NOMO-1 treated with dmso at 0.1 percent for 144 hours (cell line): ENCODE results near the gene PRCC.
"Not testable (repeated sequence)": the region's sequence is repeated elsewhere in the genome, so short reads cannot be mapped to it uniquely, and the experiment has no call there.

Experiments used
- DNase-seq: peaks from one replicate; lab custom pipeline; 2025; ENCODE audit not compliant: unreplicated experiment; lab: John Stamatoyannopoulos, UW

The PRCC gene

DNA sequence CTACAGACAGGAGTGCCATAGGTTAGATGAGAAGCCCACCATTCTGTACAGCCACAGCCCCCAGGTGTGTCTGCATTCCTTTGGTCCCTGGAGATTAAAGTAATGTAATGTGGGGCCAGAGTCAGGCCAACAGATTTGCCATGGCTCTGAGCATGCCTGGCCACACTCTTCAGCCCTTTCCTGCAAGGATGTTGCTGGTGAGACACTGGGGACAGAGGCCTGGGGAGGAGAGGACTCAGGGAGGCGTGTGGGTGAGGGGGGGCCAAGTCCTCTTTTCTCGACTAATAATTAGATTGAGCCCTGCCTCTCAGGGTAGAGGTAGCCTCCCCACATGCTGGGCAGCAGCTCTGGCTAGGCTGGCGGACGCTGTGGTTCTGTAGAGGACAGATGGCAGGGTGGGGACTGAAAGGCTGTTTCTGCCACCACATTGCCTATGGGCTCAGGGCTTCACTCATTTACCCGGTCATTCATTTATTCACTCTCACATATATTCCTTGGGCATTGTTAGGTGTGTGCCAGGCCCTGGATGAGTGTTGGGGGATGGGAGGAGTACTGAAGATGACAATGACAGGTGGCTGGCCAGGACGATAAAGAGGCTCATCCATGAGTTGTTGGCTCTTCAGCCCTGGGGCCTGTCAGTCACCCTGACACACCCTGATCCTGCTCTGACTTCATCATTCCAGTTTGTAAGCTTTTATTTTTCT, 7.1 kb upstream of the PRCC start:
- no peak for DNase-seq

DNA sequence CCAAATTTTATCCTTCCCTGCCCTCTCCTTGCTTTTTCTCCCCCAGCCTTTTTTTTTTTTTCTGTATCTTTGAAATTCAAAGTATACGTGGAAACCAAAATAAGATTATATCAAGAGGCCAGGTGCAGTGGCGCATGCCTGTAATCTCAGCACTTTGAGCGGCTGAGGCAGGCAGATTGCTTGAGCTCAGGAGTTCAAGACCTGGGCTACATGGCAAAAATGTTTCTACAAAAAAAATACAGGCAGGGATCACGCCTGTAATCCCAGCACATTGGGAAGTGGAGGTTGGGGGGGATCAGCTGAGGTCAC, 6.6 kb upstream of the PRCC start:
- no peak for DNase-seq

DNA sequence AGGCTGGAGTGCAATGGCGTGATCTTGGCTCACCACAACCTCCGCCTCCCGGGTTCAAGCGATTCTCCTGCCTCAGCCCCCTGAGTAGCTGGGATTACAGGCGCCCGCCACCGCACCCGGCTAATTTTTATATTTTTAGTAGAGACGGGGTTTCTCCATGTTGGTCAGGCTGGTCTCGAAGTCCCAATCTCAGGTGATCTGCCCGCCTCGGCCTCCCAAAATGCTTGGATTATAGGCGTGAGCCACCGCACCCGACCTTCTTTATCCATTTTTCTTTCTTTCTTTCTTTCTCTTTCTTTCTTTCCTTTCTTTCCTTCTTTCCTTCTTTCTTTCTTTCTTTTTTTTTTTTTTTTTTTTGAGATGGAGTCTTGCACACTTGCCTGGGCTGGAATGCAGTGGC, 2.2 kb upstream of the PRCC start:
- not testable (repeated sequence) for DNase-seq

DNA sequence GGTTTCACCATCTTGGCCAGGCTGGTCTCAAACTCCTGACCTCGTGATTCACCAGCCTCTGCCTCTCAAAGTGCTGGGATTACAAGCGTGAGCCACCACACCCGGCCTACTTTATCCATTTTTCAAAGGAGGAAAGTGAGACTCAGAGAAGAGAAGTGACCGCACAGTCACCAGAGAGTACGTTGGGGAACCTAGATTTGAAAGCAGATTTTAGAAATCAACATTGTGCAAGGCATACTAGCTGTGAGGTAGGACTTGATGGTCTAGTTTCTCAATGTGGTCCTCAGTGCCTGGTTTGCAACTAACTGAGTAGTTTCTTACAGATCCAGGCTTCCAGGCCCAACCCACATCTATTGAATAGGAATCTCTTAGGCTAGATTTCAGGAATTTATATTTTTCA, 1.7 kb upstream of the PRCC start:
- peak; percentile 61 for DNase-seq

DNA sequence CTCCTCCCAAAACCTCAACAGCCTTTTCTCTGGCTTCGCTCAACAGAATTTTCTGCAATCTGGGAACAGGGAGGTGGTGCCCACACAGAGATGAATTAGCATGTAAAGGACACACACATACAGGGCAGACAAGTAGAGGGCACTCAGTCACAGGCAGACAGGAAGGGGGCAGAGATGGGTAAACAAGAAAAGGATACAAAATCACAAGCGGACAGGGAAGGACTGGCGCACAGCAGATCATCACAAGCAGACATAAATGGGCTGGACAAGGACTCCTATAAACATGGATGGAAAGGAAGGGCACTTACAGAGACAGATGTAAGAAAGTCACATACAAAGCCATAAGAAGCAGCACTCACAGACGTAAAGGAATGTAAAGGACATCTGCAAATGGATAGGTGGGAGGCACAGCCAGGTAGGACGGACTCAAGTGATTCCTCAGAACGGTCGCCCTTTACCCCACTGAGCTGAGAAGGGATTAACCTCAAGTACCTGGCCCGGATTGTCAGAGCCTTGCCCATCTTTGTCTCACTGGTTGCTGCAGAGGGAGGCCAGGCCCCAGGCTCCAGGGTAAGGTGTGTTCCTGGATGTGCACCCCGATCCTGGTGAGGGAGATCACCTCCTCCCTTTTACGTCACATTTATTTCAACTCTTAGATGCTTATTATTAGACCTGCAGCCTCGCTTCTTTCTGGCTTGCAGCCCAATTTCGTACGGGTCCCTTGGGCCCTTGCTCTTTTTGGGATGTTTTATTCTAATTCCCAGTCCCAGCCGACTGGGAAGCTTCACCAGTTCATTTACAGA, 836 bp upstream of the PRCC start:
- DNase-seq = no peak

DNA sequence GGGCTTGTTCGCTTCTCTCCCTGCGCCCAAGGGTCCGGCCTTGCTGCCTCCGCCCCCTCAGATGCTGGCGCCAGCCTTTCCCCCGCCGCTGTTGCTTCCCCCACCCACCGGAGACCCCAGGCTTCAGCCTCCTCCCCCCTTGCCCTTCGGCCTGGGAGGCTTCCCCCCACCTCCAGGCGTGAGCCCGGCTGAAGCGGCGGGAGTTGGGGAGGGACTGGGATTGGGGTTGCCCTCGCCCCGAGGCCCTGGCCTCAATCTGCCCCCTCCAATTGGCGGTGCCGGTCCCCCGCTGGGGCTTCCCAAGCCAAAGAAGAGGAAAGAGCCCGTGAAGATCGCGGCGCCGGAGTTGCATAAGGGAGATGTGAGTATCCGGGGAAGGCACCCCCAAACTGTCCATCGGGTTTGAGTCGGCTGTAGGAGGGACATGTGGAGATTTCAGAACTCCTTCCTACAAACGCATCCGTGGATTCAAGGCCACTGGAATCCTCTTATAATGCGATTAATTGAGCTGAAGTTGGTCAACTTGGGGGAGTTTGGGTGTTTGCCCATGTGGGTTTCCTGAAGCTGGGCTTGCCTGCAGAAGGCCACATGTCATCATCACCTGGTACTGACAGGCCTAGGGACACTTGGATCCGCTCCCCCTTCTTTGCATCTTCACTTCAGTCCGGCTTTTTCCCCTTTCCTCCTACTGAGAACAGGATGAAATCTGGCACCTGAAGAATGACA, 707 bp downstream of the PRCC start:
- no peak for DNase-seq

DNA sequence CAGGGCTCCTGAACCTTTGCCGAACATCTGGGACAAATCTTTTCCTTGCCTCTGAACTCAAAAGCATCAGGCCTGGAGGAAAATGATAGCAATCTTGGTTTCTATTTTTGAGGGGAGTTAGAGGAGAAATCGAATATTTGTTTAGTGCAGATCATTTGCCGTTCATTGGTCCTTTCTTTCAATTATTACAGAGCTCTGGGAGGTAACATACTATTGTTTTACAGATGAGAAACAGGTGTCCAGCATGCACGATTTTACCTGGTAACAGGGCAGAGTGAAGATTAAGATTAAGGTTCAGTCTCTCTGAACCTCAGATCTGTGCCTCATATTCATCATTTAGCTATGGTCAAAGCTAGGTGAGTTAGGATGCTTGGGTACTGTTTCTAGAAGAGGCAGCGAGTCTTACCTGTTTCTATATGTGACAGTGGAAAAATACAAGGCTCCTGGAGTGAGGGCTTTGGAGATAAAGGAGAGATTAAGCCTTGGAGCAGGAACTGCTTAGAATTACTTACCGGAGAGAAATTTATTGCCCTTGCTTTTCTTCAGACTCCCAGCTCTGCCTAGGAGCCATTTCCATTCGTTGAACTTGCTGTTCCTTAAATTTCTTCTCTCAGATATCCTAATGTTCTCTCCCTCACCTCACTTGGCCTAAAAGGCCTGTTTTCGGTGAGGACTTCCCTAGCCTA, 1.4 kb downstream of the PRCC start:
- no peak for DNase-seq

DNA sequence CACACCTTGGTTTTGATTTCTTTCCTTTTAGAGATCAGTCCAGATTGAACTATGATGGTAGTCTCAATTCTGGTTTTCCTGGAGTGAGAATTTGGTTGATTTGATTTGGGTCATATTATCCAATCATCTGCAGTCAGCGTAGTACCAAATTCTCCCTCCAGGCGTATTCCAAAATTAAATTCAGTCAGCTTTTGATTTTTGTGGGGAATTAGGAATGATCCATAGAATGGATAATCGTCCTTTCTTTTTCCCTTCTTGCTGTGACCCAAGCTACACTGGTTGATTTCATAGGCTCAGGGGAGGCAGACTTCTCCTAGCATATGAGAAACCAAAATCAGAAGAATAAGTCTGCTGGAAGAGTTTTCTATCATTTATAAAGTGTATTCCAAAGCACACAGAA, 4.9 kb downstream of the PRCC start:
- no peak for DNase-seq

DNA sequence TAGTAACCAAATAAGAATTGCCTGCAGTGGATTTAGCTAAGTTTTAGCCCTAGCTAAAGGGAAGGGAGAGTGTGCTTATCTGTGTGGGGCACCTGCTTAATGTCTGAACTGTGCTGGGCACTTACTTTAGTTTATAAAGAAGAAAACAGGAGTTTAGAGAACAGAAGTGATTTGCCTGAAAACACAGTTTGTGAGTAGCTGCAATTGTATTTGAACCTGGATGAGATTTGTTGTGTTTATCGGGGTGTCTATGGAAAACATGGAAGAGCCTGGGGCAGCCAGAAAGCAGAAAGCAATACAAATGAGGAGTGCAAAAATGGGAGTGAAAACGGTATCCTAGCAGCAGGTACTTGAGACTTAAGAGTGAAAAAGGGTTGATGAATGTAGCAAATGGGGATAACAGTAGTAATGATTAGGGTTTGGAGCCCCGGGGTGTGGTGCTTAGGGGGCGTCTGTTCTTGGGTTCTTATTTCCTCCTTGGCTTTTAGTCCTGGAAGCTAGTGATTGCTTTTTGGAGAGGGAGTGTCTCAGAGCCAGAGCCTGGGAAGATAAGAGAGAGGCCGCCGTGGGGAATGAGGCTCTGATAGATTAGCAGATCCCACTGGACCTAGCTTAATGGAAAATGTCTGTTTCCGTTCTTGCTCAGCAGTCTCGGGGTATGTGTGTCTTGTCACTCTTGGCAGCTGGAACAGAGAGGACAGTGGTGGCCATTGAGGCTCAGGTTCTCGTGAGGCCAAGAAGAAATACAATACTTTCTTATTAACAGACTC, 5.6 kb downstream of the PRCC start:
- DNase-seq = no peak

DNA sequence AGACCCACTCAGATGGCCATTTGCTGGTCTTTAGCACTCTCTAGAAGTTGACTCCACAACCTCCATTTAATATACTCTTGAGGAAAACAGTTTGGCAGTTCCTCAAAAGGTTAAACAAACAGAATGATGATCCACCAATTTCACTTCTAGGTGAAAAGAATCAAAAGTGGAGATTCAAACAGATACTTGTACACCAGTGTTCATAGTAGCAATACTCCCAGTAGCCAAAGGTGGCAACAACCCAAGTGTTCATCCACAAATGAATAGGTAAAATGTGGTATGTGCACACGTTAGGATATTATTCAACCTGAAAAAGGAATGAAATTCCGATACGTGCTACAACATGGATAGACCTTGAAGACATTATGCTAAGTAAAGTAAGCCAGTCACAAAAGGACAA, 6.3 kb downstream of the PRCC start:
- no peak for DNase-seq

DNA sequence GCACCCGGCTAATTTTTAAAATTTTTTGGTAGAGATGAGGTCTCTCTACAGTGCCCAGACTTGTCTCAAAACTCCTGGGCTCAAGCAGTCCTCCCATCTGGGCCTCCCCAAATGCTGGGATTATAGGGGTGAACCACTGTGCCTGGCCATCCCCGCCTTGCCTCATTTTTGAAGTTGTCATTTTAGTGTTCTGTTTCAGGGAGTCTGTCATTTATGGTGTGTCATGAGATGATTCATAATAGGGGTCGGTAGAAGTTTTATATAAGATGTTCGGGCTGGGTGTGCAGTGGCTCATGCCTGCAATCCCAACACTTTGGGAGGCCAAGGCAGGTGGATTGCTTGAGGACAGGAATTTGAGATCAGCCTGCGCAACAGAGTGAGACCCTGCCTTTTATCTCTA, 8.5 kb downstream of the PRCC start:
- DNase-seq = no peak

DNA sequence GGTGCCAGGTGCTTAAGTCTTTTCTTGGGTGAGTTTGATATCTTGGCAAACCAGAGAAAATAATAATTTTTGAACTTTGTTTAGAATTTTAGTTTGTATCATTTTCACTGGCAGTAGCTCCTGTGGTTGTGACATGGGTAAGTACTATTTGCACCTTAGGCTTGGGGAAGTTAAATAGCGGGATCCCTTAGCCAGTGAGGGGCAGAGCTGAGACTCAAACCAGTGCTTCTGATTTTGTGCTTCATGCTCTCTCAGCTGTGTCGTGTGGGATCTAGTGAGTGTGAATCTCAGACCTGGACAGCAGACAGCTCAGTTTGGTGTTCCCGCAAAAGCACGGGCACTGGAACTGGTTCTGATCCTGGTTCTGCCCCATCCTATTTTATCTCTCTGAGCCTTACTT, 9.6 kb downstream of the PRCC start:
- no peak for DNase-seq

DNA sequence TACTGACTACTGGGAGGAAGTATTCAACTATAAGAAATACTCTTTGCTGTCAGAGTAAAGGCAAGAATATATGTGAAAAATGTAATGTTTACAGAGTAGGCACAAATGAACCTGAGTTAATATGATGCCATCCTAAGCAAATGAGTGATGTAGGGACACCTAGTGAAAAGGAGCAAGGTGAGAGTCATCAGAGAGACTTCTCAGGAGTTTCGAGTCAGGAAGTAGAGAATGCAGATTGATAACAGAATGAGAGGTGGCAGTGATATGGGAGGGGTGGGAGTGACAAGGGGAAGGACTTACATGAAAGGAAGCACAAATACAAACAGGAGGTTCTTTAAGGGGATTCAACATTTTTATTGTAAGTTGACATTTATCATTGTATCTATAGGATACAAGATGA, 10.2 kb downstream of the PRCC start:
- no peak for DNase-seq

DNA sequence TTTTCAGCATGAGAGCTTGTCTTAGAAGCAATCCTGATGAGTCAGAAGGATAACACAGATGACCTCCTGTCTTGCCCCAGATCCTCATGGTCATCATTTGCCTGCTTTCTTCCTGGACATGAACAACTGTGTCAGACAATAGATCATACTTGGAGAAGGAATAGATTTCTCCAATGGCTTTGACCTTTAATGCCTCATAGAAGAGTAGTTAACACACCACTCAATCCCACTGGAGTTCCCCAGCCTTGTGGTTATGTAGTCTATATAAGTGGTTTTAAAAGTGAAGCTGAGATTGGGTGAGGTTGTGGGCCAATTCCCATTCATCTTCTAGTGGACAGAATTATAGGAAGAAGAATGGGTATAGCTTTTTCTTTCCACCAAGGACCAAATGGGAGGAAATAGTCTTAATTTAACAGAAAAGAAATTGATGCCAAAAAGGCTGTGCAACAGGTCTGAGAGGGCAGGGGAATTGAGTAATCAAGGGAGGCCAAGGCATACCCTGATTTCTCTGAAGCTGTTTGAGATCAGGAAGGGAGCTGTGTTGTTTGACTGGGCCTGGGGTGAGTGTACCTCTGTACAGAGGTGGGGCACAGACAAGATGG, 14.4 kb downstream of the PRCC start:
- DNase-seq = no peak

DNA sequence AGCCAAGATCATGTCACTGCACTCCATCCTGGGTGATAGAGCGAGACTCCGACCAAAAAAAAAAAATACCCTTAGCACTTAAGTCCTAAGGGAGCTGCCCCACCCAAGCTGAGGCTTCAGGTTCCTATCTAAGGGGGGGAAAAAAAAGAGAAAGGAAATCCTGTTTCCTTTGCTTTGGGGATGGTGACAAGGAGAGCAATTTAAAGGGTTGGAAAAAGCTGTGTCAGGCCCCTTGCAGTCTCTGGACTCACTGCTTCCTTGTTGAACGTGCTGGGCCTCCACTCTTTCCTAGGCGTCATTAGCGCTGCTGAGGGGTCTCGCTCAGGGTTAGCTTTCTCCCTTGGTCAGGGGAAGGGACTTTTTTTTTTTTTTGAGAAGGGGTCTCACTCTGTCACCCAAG, 18.1 kb downstream of the PRCC start:
- no peak for DNase-seq

DNA sequence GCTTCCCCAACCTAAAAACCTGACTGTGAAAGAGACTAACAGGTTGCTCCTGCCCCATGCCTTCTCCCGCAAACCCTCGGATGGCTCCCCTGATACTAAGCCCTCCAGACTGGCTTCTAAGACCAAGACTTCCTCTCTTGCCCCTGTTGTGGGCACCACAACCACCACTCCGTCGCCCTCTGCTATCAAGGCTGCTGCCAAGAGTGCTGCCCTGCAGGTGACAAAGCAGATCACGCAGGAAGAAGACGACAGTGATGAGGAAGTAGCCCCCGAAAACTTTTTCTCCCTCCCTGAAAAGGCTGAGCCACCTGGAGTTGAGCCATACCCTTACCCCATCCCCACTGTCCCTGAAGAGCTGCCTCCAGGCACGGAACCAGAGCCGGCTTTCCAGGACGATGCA, 19.3 kb downstream of the PRCC start:
- DNase-seq = no peak

DNA sequence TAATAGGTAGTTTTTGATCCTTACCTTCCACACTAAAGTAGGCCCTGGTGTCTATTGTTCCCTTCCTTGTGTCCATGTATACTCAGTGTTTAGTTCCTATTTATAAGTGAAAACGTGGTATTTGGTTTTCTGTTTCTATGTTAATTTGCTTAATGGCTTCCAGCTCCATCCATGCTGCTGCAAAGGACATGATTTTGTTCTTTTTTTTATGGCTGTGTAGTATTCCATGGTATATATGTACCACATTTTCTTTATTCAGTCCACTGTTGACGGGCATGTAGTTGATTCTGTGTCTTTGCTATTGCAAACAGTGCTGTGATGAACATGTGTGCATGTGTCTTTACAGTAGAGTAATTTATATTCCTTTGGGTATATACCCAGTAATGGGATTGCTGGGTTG, 20.8 kb downstream of the PRCC start:
- no peak for DNase-seq

DNA sequence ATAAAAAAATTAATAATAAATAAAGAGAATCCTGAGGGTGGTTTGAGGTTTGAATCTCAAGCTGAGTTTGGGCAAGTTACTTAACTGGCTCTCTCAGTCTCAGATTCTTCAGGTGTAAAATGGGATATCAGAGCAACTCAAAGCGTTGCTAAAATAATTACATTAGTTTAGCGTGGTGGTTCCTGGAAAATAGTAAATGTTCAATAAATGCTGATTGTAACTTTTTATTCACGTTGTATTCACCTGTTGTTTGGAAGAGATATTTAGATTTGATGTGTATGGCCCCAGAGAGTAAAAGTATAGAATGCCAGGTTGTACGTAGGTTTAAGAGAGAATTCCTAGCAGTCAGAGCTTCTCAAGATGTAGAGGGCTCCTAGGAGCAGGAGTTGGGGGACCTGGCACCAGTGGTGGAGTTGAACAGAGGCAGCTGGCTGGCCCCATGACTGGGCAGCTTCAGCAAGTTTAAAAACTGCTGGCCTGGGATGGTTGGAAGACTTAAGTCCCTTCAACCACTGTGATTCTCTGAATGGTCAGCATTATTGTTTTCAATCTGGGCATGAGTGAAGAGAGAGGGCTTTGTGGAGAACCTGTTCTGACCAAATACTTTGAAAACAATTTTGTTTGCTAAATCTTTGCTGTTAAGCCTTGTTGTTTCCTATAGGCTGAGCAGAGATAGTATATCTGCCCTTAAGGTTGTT, 22.4 kb downstream of the PRCC start:
- no peak for DNase-seq

DNA sequence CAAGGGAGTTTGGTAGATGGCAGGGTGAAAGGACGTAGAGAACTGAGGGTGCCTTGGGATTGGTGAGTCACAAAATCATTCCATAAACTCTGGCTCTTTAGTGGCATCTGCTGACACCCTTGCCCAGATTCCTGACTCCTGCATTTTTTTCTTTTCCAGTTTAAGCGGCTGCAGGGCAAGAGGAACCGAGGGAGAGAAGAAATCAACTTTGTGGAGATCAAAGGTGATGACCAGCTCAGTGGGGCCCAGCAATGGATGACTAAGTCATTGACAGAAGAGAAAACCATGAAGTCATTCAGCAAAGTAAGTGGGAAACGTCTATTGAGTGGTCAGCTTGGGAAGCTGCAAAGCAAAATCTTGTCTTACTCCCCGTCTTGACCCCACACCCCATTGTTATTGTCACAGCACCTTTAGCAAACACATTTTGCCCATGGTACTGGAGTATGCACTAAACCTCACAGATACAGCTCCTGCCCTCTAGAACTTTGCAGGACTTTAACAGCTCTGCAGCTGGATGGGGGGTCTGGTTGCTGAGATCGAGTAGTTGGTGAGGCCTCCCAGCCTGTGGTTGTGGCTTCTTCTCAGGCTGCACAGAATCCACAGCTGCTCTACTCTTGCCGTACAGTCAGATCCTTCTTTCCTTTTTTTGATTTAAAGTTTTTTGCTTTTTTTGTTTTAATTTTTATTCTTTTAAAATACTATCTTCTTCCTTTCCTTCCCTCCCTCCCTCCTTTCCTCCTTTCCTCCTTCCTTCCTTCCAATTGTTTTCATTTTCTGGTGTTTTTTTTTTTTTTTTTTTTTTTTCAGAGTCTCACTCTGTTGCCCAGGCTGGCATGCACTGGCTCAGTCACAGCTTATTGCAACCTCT, 27.4 kb downstream of the PRCC start:
- no peak for DNase-seq
